Fibroblast of lung (primary cell): ENCODE measurements around the gene PSAP. TPM values are rescaled to one million over a fixed set of nuclear protein-coding genes. Genes with fewer than 3 reads are reported as not detected.
A peak's percentile ranks its signal among the peaks of the same experiment; 100 is the strongest.

Source experiments
- DNase-seq, 2 donors: peaks; one replicate each; pipeline versions ENCODE4 v3.0.0 to v3.0.0-alpha.2; 2010; ENCODE audit warnings: low read depth in 2 of 2
- H2AFZ ChIP-seq: 2 replicates; pipeline ENCODE4 v1.5.1; 2012; ENCODE audit warnings: low read length, control low read depth, inconsistent platforms
- H3K27ac ChIP-seq: 2 replicates; pipeline ENCODE4 v1.5.1; 2011; ENCODE audit warnings: low read length, control low read depth; ENCODE audit not compliant: insufficient read depth
- H3K27me3 ChIP-seq: 2 replicates; pipeline ENCODE4 v1.5.1; 2011; ENCODE audit warnings: mild to moderate bottlenecking, low read length; ENCODE audit not compliant: control insufficient read depth, insufficient read depth
- H3K36me3 ChIP-seq: 2 replicates; pipeline ENCODE4 v1.5.1; 2011; ENCODE audit warnings: low read length; ENCODE audit not compliant: control insufficient read depth, insufficient read depth
- H3K4me1 ChIP-seq: 2 replicates; pipeline ENCODE4 v1.5.1; 2011; ENCODE audit warnings: low read length; ENCODE audit not compliant: control insufficient read depth, insufficient read depth; ENCODE audit errors: extremely low read depth
- H3K4me2 ChIP-seq: 2 replicates; pipeline ENCODE4 v1.5.1; 2011; ENCODE audit warnings: low read length, control low read depth; ENCODE audit not compliant: insufficient read depth; ENCODE audit errors: extremely low read depth
- H3K4me3 ChIP-seq, 4 experiments: fragments of 200-600 bp in 1 of 4; sonication (generic) in 1 of 4; replicated peaks in 1 of 4; 2 replicates each; pipeline ENCODE4 v1.5.1; 2011 to 2016; ENCODE audit warnings: low read length in 4 of 4, low read depth in 3 of 4, mild to moderate bottlenecking in 3 of 4, control low read depth in 2 of 4, inconsistent platforms in 1 of 4, mixed read lengths in 1 of 4; ENCODE audit not compliant: insufficient read depth in 1 of 4; ENCODE audit errors: control extremely low read depth in 1 of 4
- H3K79me2 ChIP-seq: 2 replicates; pipeline ENCODE4 v1.5.1; 2012; ENCODE audit warnings: mild to moderate bottlenecking, low read length, inconsistent platforms; ENCODE audit not compliant: control insufficient read depth, insufficient read depth
- H3K9ac ChIP-seq: 2 replicates; pipeline ENCODE4 v1.5.1; 2011; ENCODE audit warnings: mild to moderate bottlenecking, low read length, control low read depth; ENCODE audit not compliant: insufficient read depth
- H3K9me3 ChIP-seq: 2 replicates; pipeline ENCODE4 v1.5.1; 2012; ENCODE audit warnings: low read depth, low read length; ENCODE audit not compliant: control insufficient read depth, insufficient read depth
- H4K20me1 ChIP-seq: 2 replicates; pipeline ENCODE4 v1.5.1; 2011; ENCODE audit warnings: low read length; ENCODE audit not compliant: control insufficient read depth, insufficient read depth; ENCODE audit errors: extremely low read depth
- EZH2 ChIP-seq: IDR thresholded peaks from 2 replicates; pipeline ENCODE4 v1.5.1; 2012; ENCODE audit warnings: low read length, control low read depth, mild to moderate bottlenecking; ENCODE audit errors: missing control alignments
- polyA plus RNA-seq, 2 donors: library from polyadenylated mRNA; depleted of rRNA in 1 of 2; stranded (reverse) in 1 of 2; unstranded in 1 of 2; fragments of >200 nt; gene quantifications; 2 replicates each; pipeline ENCODE4 v1.2.1, GENCODE V29; 2011 to 2012; ENCODE audit warnings: missing spikeins in 1 of 2
- total RNA-seq: library from RNA; depleted of rRNA; stranded (reverse); fragments of >200 nt; gene quantifications from 2 replicates; pipeline ENCODE4 v1.2.1, GENCODE V29; 2014
- TF ChIP-seq, protein P1 (sequence below), 2 donors: IDR thresholded peaks in 1 of 2; conservative IDR thresholded peaks in 1 of 2; 1 replicate in 1 of 2; 2 replicates in 1 of 2; pipeline ENCODE4 v1.5.1; 2011 to 2012; ENCODE audit warnings: low read length in 2 of 2, control low read depth in 1 of 2, inconsistent platforms in 1 of 2, low read depth in 1 of 2, mild to moderate bottlenecking in 1 of 2

The PSAP gene
- total and polyA plus RNA-seq, 2 donors (not counting 1 experiment from before 2014, with no cell fraction given), result 1,180 to 1,566 TPM

GRCh38 chr10:71805776-71806703, 45.0 kb downstream of the PSAP start:
- Histone ChIP-seq H3K9me3 (no peaks in the 10 kb centered on the region), H3K79me2 (no peaks in the 10 kb centered on the region), H3K4me3 (no peak overlapping the region), H3K27ac (no peak overlapping the region), H3K9ac (no peak overlapping the region), H2AFZ (no peak overlapping the region), H3K4me1 (no peaks in the 10 kb centered on the region), H3K27me3 (peaks cover 10% of the 10 kb centered on the region), H3K4me2 (no peak overlapping the region), H4K20me1 (peaks cover 2% of the 10 kb centered on the region), H3K36me3 (no peaks in the 10 kb centered on the region)
- peak in 1 of 2 donors; percentile 20 for DNase-seq
- TF ChIP-seq, protein P1, sequence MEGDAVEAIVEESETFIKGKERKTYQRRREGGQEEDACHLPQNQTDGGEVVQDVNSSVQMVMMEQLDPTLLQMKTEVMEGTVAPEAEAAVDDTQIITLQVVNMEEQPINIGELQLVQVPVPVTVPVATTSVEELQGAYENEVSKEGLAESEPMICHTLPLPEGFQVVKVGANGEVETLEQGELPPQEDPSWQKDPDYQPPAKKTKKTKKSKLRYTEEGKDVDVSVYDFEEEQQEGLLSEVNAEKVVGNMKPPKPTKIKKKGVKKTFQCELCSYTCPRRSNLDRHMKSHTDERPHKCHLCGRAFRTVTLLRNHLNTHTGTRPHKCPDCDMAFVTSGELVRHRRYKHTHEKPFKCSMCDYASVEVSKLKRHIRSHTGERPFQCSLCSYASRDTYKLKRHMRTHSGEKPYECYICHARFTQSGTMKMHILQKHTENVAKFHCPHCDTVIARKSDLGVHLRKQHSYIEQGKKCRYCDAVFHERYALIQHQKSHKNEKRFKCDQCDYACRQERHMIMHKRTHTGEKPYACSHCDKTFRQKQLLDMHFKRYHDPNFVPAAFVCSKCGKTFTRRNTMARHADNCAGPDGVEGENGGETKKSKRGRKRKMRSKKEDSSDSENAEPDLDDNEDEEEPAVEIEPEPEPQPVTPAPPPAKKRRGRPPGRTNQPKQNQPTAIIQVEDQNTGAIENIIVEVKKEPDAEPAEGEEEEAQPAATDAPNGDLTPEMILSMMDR (conservative IDR thresholded peaks at IDR 0.05 in 1 of 2, IDR thresholded peaks at IDR 0.05 in 1 of 2; ENCODE audit: low read depth in 1 of 2, low read length in 2 of 2), result no peak
- no peak for TF ChIP-seq EZH2

GRCh38 chr10:71804077-71804476, 47.0 kb downstream of the PSAP start:
- no peak overlapping the region for H3K9ac ChIP-seq
- peaks cover 10% of the 10 kb centered on the region for H3K27me3 ChIP-seq
- DNase-seq, result no peak
- no peaks in the 10 kb centered on the region for H3K4me1 ChIP-seq
- no peaks in the 10 kb centered on the region for H3K36me3 ChIP-seq
- peaks cover 2% of the 10 kb centered on the region for H4K20me1 ChIP-seq
- no peaks in the 10 kb centered on the region for H3K9me3 ChIP-seq
- H3K4me3 ChIP-seq, result no peak overlapping the region
- no peak for TF ChIP-seq EZH2
- TF ChIP-seq, protein P1 (conservative IDR thresholded peaks at IDR 0.05 in 1 of 2, IDR thresholded peaks at IDR 0.05 in 1 of 2; ENCODE audit: low read depth in 1 of 2, low read length in 2 of 2), result no peak
- H3K79me2 ChIP-seq, result no peaks in the 10 kb centered on the region
- no peak overlapping the region for H3K27ac ChIP-seq
- no peak overlapping the region for H2AFZ ChIP-seq
- H3K4me2 ChIP-seq, result no peak overlapping the region

- Histone ChIP-seq H3K4me3 (no peak overlapping the region), H3K27me3 (peaks cover 10% of the 10 kb centered on the region), H2AFZ (no peak overlapping the region), H3K36me3 (no peaks in the 10 kb centered on the region), H3K4me2 (no peak overlapping the region), H3K27ac (no peak overlapping the region), H3K9me3 (no peaks in the 10 kb centered on the region), H3K79me2 (no peaks in the 10 kb centered on the region), H4K20me1 (no peaks in the 10 kb centered on the region), H3K9ac (no peak overlapping the region), H3K4me1 (no peaks in the 10 kb centered on the region)
- DNase-seq, result no peak
- TF ChIP-seq, protein P1 (conservative IDR thresholded peaks at IDR 0.05 in 1 of 2, IDR thresholded peaks at IDR 0.05 in 1 of 2; ENCODE audit: low read depth in 1 of 2, low read length in 2 of 2), result no peak
- TF ChIP-seq EZH2, result no peak
Measured at GRCh38 chr10:71802715-71803488, 48.1 kb downstream of the PSAP start.
